RWPE1 (cell line): ENCODE results near the gene NCAPG2.
A peak's percentile ranks its signal among the peaks of the same experiment; 100 is the strongest.
"Not testable (repeated sequence)": the region's sequence is repeated elsewhere in the genome, so short reads cannot be mapped to it uniquely, and the experiment has no call there.

Experiments
- CTCF ChIA-PET: fragments of 350-600 bp; sonication (Branson Sonifier 250); formaldehyde crosslinking; extraction: SDS; loops from one replicate; lab custom pipeline; 2021; lab: Yijun Ruan, JAX
- POLR2A ChIA-PET: fragments of 400-600 bp; formaldehyde crosslinking; extraction: SDS; loops from one replicate; lab custom pipeline; 2020; ENCODE audit warnings: antibody characterized with exemption; ENCODE audit not compliant: low non-redundant PET; lab: Yijun Ruan, JAX
- DNase-seq: peaks from one replicate; pipeline ENCODE4 v3.0.0; 2012; ENCODE audit warnings: low spot score
- H3K27ac ChIP-seq: fragments of 450-650 bp; 2 replicates; pipeline ENCODE4 v1.5.1; 2017
- TF ChIP-seq, protein P1 (sequence below): fragments of 450-650 bp; conservative IDR thresholded peaks from 2 replicates; pipeline ENCODE4 v1.5.1; 2017; ENCODE audit warnings: low read depth, mild to moderate bottlenecking

The NCAPG2 gene

DNA sequence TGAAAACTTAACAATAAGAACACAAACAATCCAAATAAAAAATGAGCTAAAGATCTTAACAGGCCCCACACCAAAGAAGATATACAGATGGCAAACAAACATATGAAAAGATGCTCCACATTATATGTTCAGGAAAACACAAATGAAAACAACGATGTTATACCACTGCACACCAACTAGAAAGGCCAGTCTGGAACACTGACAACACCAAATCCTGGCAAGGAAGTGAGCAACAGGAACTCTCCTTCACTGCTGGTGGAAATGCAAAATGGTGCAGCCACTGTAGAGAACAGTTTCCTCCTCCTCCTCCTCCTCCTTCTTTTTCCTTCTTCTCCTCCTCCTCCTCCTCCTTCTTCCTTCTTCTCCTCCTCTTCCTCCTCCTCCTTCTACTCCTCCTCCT, 12.2 kb upstream of the NCAPG2 start:
- TF ChIP-seq, protein P1, sequence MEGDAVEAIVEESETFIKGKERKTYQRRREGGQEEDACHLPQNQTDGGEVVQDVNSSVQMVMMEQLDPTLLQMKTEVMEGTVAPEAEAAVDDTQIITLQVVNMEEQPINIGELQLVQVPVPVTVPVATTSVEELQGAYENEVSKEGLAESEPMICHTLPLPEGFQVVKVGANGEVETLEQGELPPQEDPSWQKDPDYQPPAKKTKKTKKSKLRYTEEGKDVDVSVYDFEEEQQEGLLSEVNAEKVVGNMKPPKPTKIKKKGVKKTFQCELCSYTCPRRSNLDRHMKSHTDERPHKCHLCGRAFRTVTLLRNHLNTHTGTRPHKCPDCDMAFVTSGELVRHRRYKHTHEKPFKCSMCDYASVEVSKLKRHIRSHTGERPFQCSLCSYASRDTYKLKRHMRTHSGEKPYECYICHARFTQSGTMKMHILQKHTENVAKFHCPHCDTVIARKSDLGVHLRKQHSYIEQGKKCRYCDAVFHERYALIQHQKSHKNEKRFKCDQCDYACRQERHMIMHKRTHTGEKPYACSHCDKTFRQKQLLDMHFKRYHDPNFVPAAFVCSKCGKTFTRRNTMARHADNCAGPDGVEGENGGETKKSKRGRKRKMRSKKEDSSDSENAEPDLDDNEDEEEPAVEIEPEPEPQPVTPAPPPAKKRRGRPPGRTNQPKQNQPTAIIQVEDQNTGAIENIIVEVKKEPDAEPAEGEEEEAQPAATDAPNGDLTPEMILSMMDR: no peak
- ChIA-PET CTCF (no interaction called here), POLR2A (no interaction called here)
- DNase-seq: no peak
- no peak overlapping the region for H3K27ac ChIP-seq

DNA sequence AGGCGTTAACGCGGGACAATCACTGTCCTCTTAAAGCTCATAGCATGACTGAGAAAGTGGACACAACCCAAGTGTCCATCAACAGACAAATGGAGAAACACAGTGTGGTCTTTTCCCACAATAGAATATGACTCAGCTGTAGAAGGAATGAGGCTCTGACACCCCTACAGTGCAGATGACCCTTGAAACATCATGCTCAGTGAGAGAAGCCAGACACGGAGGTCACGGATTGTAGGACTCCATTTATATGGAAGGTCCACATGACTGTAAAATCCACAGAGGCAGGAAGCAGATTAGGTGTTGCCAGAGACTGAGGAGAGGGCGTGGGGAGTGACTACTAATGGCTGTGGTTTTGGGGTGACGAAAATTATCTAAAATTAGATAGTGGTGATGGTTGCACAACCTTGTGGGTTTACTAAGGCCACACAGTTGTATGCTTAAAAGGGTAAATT, 6.1 kb upstream of the NCAPG2 start:
- POLR2A ChIA-PET: no interaction called here
- no peak for DNase-seq
- peak overlapping the region; percentile 49 for H3K27ac ChIP-seq

DNA sequence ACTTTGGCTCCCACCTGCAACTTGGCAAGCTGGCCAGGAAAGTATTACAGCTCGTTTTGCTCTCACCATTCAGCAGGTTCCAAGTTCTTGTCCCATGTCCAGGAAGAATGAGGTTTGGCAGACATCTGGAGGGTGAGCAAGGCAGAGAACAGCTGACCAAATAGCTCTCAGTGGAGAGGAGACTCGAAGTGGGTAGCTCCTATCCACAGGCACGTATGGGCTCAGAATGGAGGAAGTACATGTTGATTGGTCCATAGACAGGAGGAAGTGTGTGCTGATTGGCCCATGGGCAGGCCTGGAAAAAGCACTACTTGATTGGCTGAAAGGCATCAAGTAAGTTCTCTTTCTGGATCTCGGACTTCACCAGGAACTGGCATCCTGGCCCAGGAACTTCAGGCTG, 3.0 kb upstream of the NCAPG2 start:
- POLR2A ChIA-PET: no interaction called here
- H3K27ac ChIP-seq: peak overlapping the region; percentile 12; the same call in 1 of the 2 replicates
- TF ChIP-seq, protein P1: no peak
- DNase-seq: no peak
- CTCF ChIA-PET: no interaction called here

More for the DNA sequence above, 6.1 kb upstream of the NCAPG2 start:
- CTCF ChIA-PET: no interaction called here
- TF ChIP-seq, protein P1: no peak

DNA sequence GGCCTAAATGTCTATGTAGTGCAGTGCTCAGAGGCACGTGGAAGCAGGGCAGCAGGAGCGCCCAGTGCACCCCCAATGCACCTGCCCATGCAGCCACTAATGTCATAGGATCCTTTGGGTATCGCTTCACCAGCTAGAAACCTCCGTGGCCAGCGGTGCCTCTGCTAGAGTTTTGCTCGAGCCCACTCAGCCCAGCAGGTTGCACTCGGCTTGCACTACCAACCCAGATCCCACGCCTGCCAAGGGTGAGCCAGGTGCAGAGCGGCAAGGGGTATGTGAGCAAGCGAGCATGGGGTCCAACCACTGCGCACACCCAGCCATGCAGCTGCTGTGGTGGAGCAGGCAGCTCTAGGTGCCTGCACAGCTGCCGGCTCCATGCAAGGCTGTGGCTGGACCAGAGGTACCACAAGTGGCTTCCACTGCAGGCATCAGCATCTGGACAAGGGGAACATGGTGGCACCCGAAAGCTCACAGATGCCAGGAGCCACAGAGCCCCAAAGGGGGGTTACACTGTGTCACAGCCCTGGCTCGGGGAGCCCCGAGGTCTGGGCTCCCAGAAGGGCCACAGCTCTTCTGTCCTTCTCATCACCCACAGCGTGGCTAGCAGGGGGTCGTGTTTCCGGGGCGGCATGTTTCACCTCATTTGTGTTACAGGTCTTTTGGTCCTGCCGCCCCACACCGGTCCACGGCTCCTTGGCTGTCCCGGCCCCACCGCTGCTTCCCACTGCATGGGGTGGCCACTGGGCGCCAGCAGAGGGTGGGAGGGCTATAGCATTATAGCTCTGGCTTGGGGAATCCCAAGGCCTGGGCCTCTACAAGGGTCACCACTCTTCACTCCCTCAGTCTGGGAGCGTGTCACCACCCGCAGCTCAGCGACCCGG, 2.3 kb upstream of the NCAPG2 start:
- peak overlapping the region; percentile 12; the same call in 1 of the 2 replicates for H3K27ac ChIP-seq
- POLR2A ChIA-PET: no interaction called here
- CTCF ChIA-PET: no interaction called here
- DNase-seq: no peak
- TF ChIP-seq, protein P1: no peak

DNA sequence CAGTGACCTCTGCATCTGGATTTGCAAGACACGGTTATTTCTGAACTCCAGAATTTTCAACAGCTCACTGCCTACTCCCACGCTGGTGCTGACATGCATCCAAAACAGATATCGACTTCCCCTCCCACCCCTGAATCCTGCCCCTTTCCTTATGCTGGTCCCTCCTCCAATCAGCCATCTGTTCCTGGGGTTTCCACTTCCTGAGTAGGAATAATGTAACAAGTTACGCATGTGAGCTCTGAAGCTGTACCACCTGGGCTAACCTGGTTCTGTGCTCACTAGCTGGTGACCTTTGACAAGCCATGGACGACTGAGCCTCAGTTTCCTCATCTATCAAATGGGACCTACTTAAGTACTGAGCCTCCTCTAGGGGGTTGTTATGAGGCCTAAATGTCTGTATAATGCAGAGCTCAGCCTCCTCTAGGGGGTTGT, 1.7 kb upstream of the NCAPG2 start:
- ChIA-PET CTCF (no interaction called here), POLR2A (no interaction called here)
- H3K27ac ChIP-seq: no peak overlapping the region
- TF ChIP-seq, protein P1: no peak
- no peak for DNase-seq

DNA sequence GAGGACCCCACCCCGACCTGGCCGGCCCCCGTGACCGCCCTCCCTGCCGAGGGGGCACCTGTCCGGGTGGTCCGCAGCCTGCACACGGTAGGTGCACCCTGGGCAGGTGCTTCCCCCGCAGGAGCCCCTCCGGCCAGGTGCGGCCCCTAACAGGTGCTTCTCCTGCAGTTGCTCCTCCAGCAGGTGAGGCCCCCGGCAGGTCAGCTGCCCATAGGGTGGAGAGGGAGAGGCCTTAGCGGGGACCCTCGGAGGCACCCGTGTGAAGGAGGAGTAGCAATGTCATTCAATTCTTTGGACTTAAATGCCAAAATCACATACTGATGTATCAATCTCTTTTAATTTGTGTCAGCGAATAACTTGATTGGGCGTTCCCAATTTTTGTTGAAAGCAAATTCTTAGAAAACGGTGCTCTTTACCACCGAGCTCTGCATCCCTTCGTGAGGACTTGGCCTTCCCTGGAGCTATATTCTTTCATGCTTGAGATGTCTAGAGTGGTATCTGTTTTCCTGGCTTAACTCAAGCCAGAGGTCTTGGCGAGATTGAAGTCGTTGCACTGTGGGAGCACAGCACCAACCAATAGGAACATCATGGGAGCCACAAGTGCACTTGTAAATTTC, 738 bp upstream of the NCAPG2 start:
- no peak for DNase-seq
- H3K27ac ChIP-seq: peak overlapping the region; percentile 82
- TF ChIP-seq, protein P1: no peak
- POLR2A ChIA-PET: interaction anchor here (0.6 kb wide), 1 partner anchor 9 kb away, joined by 5 read pairs; no protein-coding TSS in a partner anchor
- CTCF ChIA-PET: no interaction called here

DNA sequence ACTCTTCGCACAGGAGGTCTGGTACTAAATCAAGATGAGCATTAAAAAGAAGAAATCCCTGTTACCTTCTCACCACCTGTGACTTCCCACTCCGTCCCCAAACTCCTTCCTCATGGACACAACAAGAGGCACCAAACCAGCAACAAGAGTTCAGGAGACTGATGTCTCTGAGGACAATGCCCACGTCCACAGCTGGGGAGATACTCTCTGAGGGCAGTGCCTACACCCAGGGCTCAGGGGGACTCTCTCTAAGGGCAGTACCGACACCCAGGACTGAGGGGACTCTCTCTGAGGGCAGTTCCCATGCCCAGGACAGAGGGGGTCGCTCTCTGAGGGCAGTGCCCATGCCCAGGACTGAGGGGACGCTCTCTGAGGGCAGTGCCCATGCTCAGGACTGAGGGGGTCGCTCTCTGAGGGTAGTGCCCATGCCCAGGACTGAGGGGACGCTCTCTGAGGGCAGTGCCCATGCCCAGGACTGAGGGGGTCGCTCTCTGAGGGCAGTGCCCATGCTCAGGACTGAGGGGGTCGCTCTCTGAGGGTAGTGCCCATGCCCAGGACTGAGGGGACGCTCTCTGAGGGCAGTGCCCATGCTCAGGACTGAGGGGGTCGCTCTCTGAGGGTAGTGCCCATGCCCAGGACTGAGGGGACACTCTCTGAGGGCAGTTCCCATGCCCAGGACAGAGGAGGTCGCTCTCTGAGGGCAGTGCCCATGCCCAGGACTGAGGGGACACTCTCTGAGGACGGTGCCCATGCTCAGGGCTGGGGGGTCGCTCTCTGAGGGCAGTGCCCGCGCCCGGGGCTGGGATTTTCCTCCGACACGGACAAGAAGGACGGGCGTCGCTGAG, 703 bp downstream of the NCAPG2 start:
- DNase-seq, POLR2A ChIA-PET: not testable (repeated sequence)
- H3K27ac ChIP-seq: peak overlapping the region; percentile 82
- CTCF ChIA-PET: interaction anchor here (0.6 kb wide), 2 partner anchors 43 to 63 kb away, joined by 3 to 5 read pairs; no protein-coding TSS in a partner anchor
